Left cardiac atrium (tissue), 4 donors: ENCODE data around the gene GSTK1. TPM values are rescaled to one million over a fixed set of nuclear protein-coding genes. Genes with fewer than 3 reads are reported as not detected.
A peak's percentile ranks its signal among the peaks of the same experiment; 100 is the strongest.
"Not testable (repeated sequence)": the region's sequence is repeated elsewhere in the genome, so short reads cannot be mapped to it uniquely, and the experiment has no call there.

Source experiments
- ATAC-seq, 2 donors: fragments of 200-7000 bp; cut with Tn5 transposase; one replicate each; pipeline ENCODE4 v1.9.1; 2020; ENCODE audit warnings: mild to moderate bottlenecking in 2 of 2, moderate library complexity in 2 of 2
- DNase-seq: peaks from one replicate; pipeline ENCODE4 v3.0.0-alpha.2; 2020
- intact Hi-C, 2 donors: fragments of 100-400 bp; cut with DNase I; formaldehyde crosslinking; loops; one replicate each; pipeline versions ENCODE4 v1.14.1 to v1.15.1; 2022 to 2023
- total RNA-seq, 2 donors: library from RNA; stranded (reverse); fragmentation: NEBNext Ultra II Directional; extraction: Animal tissue kit (Norgen Biotek cat#: 25700); gene quantifications; one replicate each; pipeline ENCODE4 v1.2.1, GENCODE V29; 2021
- donor health status: DM: no; HTN: yes; CAD: no.
- donor health status: DM: no; HTN: yes; CAD: no; lungs with severe emphysema.
- donor health status: DM: yes; HTN: yes; CAD: no.
- donor health status: Dilated cardiomyopathy.

The GSTK1 gene
- total RNA-seq, 2 donors from 2014 or later = 185 to 195 TPM

GRCh38 chr7:143287935-143288826 lies 24.9 kb downstream of the GSTK1 start, which contains the start of gene CASP2:
TSS of gene CASP2 (plus strand) at chr7:143288351. CDS start at chr7:143288456, 105 bp downstream.
- ATAC-seq = peak; percentile 98
- intact Hi-C loops = no loop called here
- peak; percentile 99 for DNase-seq

GRCh38 chr7:143288836-143289235 lies 25.6 kb downstream of the GSTK1 start:
- ATAC-seq = no peak
- intact Hi-C loops = no loop called here
- DNase-seq = no peak

- ATAC-seq = no peak
- no peak for DNase-seq
- intact Hi-C loops = no loop called here
These were observed 26.2 kb downstream of the GSTK1 start for GRCh38 chr7:143289421-143289820.

GRCh38 chr7:143289888-143290287 lies 26.6 kb downstream of the GSTK1 start:
- ATAC-seq, DNase-seq, intact Hi-C loops: not testable (repeated sequence)

GRCh38 chr7:143290293-143290692 lies 27.1 kb downstream of the GSTK1 start:
- DNase-seq = no peak
- intact Hi-C loops = no loop called here
- no peak for ATAC-seq

- intact Hi-C loops = no loop called here
- no peak for ATAC-seq
- no peak for DNase-seq
These were observed 29.6 kb downstream of the GSTK1 start for GRCh38 chr7:143292876-143293275.

- intact Hi-C loops = no loop called here
- ATAC-seq = no peak
- no peak for DNase-seq
These were observed 32.6 kb downstream of the GSTK1 start for GRCh38 chr7:143295870-143296269.

GRCh38 chr7:143296686-143297085 lies 33.4 kb downstream of the GSTK1 start:
- DNase-seq (no peak), ATAC-seq (no peak)
- intact Hi-C loops = no loop called here

- ATAC-seq (peak in 1 of 2 donors; percentile 59), DNase-seq (no peak)
- intact Hi-C loops = no loop called here
These were observed 36.1 kb downstream of the GSTK1 start for GRCh38 chr7:143299346-143299745.

- no peak for DNase-seq
- peak in 1 of 2 donors; percentile 65 for ATAC-seq
- intact Hi-C loops = loop anchor here in 1 of 2 donors (10.0 kb wide), 1 partner anchor 115 kb away; no protein-coding TSS in a partner anchor
These were observed 36.6 kb downstream of the GSTK1 start for GRCh38 chr7:143299840-143300239.

GRCh38 chr7:143300959-143301935 lies 38.0 kb downstream of the GSTK1 start:
- intact Hi-C loops = loop anchor here in 1 of 2 donors (10.0 kb wide), 1 partner anchor 114 kb away; no protein-coding TSS in a partner anchor
- DNase-seq = no peak
- peak in 1 of 2 donors; percentile 19 for ATAC-seq

GRCh38 chr7:143303733-143304132 lies 40.5 kb downstream of the GSTK1 start:
- ATAC-seq (no peak), DNase-seq (no peak)
- intact Hi-C loops = loop anchor here in 1 of 2 donors (10.0 kb wide), 1 partner anchor 111 kb away; no protein-coding TSS in a partner anchor

- ATAC-seq (no peak), DNase-seq (no peak)
- intact Hi-C loops = loop anchor here (1.0 to 10.0 kb wide), 3 partner anchors 63 to 110 kb away; no protein-coding TSS in a partner anchor
These were observed 41.7 kb downstream of the GSTK1 start for GRCh38 chr7:143304938-143305337.

- DNase-seq = peak; percentile 78
These were observed 42.3 kb downstream of the GSTK1 start for GRCh38 chr7:143305423-143306070.

GRCh38 chr7:143308632-143309031 lies 45.4 kb downstream of the GSTK1 start:
- DNase-seq = no peak
- ATAC-seq = peak in 1 of 2 donors; percentile 63
- intact Hi-C loops = loop anchor here in 1 of 2 donors (5.0 to 10.0 kb wide), 2 partner anchors 66 to 106 kb away; no protein-coding TSS in a partner anchor

More at GRCh38 chr7:143305423-143306070, 42.3 kb downstream of the GSTK1 start:
- peak; percentile 83 to 89 for ATAC-seq
- intact Hi-C loops = loop anchor here (1.0 to 10.0 kb wide), 3 partner anchors 63 to 109 kb away; no protein-coding TSS in a partner anchor

GRCh38 chr7:143314127-143314526 lies 50.9 kb downstream of the GSTK1 start:
- intact Hi-C loops = loop anchor here in 1 of 2 donors (5.0 kb wide), 1 partner anchor 48 kb away; the partner anchor contains the start of gene FAM131B
- DNase-seq (no peak), ATAC-seq (no peak)

- ATAC-seq (no peak), DNase-seq (no peak)
- intact Hi-C loops = no loop called here
These were observed 52.5 kb downstream of the GSTK1 start, which contains the start of gene CLCN1 for GRCh38 chr7:143315776-143316175. TSS of gene CLCN1 (plus strand) at chr7:143316111. CDS start at chr7:143316213, 102 bp downstream.

- DNase-seq (no peak), ATAC-seq (no peak)
- intact Hi-C loops = no loop called here
These were observed 53.3 kb downstream of the GSTK1 start for GRCh38 chr7:143316492-143316891.
